Measurements from ENCODE around the gene DCAF7.

The DCAF7 gene

DNA sequence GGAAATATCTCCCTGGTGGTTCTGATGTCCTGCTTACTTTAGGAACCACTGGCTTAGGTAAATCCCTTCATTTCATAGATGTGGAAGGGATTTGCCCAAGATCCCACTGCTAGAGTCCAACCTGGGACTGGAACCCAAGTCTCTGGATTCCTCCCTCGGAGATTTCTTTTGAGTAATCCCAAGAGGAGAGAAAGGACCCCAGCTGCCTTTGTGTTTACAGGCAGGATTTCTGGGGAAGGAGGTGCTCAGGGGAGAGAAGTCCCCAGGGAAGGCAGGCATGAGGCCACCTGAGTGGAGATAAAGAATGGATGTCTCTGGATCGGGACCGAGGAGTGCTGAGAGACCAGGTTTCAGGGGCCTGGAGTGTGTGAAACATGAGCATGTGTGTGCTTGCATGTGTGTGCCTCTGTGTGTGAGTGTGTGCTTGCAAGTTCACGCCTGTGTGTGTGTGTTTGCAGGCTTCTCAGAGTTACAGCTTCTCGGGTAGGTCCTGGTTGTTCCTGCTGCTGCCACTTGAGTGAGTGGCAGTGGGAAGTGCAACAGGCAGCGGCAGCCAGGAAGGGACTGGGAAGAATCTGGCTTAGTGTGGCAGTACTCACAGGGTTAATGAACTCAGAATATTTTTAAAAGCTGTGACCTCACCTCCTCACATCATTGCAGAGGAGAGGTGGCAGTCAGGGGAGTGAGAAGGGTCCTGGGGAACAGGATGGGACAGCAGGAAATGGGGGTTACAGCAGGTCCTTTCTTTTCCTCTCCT lies 24.9 kb upstream of the DCAF7 start:
- DNase-seq: no peak

- DNase-seq: no peak
These were observed 23.4 kb upstream of the DCAF7 start for GRCh38 chr17:63526861-63527260.

DNA sequence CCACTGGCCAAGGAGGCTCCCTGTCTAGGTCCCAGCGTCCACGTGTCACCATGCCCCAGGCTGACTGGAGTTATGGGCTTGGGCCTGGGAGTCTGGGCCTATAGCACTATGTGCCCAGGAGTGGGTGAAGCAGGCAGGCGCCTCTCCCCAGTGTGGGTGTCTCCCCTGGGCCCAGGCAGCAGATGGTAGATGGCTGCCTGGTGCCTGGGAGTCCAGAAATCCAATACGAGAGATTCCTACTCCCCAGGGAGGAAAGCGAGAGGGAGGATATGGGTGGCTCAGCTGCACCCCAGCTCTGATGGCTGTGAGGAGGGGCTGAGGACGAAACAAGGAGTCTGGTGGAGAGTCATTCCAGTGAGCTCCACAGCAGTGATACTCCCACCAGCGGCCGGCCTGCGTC lies 22.1 kb upstream of the DCAF7 start:
- no peak for DNase-seq

GRCh38 chr17:63529711-63530556 lies 20.3 kb upstream of the DCAF7 start:
- no peak for DNase-seq

GRCh38 chr17:63530557-63531021 lies 19.7 kb upstream of the DCAF7 start:
- no peak for DNase-seq

DNA sequence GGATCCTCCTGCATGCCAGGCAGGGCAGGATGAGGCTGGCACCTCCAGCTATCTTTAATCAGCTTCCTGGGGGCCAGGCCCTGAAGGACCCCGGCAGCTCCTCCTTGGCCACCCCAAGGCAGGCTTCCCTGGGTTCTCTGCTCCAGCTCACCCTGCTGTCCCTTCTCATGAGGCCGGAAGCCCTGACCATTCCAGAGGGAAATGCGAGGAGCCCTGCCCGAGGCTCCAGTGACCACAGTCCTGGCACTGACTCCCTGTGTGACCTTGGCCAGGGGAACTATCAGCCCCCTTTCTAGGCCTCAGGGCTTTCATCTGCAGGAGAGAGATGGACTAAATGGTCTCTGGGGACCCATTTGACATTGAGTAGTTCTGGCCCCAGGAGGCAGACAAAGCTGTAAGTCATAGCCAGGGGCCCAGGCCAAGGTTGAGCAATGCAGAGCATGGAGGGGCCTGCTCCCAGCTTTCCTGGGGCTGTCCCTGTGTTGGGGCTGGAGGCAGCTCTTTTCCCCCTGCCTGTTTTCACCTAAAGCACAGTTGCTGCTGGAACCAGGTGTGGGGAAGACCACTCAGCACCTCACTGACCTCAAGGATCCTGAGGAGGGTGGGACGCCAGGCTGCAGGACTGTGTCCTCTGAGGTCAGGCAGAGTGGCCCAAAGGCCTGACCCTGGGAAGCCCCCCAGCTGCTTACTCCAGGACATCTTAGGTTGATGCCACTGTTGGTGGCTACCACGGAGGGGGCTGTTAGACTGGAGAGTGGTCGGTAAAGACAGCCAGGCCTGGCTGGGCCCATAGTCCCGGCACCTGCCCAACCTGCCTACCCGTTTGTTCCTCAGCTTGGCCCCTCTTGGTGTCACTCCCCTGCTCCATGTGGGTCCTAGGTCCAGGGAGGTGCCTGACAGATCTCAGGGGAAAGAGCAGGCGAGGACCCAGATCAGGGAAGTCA lies 19.0 kb upstream of the DCAF7 start:
- DNase-seq: no peak

- DNase-seq: no peak
These were observed 16.7 kb upstream of the DCAF7 start for GRCh38 chr17:63533433-63534077.

- no peak for DNase-seq
These were observed 16.2 kb upstream of the DCAF7 start for GRCh38 chr17:63534078-63534570.

DNA sequence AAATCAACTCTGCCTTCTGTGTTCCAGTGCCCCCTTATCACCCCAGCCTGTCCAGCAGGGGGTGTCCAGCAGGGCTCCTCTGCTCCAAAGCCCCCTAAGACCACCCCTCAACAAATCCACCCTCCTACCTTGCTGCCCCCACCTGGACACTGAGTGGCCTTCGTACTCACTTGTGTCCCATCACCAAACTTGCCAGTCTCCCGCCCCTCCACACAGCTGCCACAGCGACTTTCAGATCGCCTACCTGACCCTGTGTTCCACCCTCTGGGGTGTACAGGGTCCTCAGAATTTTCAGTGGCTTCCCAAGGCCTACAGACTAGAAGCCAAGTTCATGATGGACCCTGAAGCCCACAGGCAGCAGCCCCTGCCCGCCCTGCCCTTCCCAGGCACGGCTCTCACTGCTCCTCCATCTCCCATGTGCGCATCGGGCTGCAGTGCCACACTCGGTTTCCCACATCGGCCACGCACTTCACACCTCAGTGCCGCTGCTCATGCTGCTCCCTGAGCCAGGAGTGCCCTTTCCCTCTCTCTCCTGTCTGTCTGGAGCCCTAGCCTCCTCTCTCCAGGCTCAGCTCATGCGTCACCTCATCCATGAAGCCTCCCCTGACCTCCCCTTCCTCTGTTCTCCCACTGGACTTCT lies 15.3 kb upstream of the DCAF7 start:
- no peak for DNase-seq

GRCh38 chr17:63535640-63536039 lies 14.6 kb upstream of the DCAF7 start:
- no peak for DNase-seq

DNA sequence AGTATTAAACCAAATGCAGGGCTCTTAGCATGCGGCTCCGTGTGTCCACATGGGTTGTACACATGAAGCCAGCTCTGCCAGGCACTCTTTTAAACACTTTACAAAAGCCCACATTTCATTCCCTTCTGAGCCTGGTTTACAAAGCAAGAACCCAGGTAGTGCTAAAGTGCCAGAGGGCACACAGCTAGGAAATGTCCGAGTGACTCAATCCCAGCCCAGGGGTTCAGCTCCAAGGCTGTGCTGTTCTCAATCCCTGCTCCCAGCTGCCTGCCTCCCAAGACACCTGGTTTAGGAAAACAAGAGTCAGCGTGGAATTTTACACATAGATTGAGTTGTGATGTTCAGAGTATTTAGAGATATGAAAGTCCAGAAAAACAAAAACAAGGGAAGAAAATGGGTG lies 13.3 kb upstream of the DCAF7 start:
- DNase-seq: no peak

DNA sequence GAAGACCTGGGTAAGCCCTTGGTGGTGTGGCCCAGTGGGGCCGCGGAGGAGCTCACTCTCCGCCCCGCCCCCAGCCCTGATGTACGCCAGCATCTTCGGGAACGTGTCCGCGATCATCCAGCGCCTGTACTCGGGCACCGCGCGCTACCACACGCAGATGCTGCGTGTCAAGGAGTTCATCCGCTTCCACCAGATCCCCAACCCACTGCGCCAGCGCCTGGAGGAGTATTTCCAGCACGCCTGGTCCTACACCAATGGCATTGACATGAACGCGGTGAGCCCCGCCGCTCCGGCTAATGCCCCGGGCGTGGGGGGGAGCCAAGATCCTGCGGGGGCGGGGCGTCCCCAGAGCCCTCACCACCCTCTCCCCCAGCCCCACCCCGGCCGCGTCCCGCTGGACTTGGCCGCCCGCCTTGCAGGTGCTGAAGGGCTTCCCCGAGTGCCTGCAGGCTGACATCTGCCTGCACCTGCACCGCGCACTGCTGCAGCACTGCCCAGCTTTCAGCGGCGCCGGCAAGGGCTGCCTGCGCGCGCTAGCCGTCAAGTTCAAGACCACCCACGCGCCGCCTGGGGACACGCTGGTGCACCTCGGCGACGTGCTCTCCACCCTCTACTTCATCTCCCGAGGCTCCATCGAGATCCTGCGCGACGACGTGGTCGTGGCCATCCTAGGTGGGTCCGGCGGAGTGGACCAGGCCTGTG lies 12.1 kb upstream of the DCAF7 start:
- no peak for DNase-seq

GRCh38 chr17:63538693-63539595 lies 11.3 kb upstream of the DCAF7 start:
- no peak for DNase-seq

DNA sequence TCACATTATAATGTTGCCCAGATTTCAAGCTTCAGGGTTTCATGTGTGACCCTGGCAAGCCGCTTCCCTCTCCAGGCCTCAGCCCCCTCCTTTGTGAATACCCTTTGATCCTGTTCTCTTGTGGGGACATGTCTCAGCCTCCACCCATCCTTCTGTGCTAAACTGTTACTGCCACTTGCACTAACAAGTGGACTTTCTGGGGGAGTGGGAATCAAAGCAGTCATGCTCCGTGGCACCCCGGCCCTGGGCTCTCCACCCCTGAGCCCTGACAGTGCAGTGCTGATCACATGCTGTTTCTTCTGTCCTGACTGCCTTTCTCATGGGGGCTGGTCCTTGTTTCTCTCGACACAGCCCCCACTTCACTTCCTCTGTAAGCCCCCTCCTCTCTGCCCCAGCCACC lies 9.7 kb upstream of the DCAF7 start:
- DNase-seq: no peak

DNA sequence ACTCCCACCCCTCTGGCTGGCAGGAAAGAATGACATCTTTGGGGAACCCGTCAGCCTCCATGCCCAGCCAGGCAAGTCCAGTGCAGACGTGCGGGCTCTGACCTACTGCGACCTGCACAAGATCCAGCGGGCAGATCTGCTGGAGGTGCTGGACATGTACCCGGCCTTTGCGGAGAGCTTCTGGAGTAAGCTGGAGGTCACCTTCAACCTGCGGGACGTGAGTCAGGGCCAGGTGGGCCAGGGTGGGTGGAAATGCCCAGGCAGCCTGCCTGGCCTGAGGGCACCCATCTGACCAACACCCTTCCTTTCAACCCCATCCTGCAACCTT lies 8.1 kb upstream of the DCAF7 start:
- DNase-seq: no peak

DNA sequence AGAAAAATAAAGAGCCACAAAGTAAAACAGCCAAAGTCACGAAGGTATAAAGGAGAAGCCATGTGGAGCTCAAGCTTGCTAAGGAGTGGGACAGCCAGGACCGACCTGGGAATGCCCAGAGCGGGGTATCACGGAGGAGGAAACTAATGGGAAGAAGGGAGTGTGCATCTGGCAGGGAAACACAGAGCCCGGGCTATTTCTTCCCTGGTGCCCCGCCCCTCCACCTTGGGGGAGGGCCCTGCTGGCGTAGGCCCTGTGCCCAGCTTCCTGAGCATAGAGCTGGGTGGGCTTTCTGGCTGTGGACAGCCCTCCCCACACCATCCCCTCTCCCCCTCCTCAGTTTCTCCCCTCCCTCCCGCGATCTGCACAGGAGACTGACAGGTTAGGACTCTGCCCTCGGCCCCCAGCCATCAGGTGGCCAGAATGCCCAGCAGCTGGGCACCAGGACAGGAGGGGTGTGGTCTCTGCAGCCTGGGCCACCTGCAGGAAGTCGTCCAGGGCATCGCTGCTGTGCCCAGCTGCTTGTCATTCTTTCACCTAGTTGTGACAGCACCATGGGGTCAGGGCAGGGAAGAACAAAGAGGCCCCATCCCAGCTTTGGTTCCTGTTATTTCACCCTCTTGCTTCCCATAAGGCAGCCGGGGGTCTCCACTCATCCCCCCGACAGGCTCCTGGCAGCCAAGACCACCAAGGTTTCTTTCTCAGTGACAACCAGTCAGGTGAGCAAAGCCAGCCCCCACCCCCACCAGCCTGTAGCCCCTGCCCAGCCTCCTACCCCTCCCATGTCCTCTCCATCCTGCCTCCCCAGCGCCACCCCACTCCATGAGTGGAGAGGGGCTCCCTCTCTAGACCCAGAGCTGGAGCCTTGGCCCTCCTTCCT lies 7.1 kb upstream of the DCAF7 start:
- DNase-seq: no peak

DNA sequence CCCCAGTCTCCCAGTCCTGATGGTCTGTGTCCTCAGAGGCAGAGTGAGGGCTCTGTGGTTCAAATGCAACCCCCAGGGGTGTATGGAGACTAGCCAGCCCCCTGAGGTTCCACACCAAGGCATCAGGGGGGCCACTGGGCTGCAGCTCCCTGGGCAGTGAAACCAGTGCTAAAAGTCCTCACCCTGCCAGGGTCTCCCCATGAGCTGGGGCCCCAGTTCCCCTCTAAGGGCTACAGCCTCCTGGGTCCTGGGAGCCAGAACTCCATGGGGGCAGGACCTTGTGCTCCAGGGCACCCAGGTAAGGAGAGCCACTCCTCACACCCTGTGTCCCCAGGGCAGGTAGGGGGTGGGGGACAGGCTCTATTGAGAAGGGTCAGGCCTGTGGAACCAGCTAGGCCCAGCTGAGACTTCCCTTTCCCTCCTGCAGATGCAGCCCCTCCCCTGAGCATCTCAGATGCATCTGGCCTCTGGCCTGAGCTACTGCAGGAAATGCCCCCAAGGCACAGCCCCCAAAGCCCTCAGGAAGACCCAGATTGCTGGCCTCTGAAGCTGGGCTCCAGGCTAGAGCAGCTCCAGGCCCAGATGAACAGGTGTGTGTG lies 6.4 kb upstream of the DCAF7 start:
- DNase-seq: no peak

DNA sequence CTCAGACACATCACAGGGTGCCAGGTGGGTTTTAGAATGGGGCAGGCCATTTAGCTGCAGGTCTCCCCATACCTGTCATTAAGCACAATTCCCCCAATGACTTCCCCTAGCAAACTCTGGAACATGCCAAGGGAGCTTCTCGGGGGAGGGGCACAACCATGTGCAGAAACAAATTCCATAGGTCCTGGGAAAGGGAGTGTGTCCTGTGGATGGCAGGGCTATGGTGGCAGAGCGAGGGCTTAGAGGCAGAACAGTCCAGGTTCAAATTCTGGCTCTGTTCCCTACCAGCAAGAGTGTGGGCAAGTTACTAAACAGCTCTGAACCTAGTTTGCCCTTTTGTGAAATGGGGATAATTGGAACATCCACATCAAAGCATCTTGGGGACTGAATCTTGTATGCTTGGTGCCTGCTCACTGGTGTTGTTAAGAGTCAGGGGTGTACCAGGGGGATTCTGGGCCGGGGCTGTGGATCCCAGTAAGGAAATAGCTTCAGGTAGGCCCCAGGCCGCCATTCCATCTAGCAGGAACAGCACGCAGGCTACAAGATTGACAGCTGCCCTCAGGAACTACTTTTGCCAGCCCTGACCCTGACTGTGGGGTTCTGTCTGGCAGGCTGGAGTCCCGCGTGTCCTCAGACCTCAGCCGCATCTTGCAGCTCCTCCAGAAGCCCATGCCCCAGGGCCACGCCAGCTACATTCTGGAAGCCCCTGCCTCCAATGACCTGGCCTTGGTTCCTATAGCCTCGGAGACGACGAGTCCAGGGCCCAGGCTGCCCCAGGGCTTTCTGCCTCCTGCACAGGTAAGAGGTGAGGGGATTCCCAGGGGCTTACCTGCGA lies 5.6 kb upstream of the DCAF7 start:
- DNase-seq: no peak
